Neural cell (in vitro differentiated cells): ENCODE results near the gene ASH1L.
A peak's percentile ranks its signal among the peaks of the same experiment; 100 is the strongest.

Experiments
- EP300 ChIP-seq: fragments of 450-650 bp; conservative IDR thresholded peaks from 2 replicates; pipeline ENCODE4 v1.6.1; 2014; ENCODE audit warnings: antibody characterized with exemption, mild to moderate bottlenecking, moderate library complexity; ENCODE audit not compliant: poor library complexity, severe bottlenecking
- EZH2 ChIP-seq: fragments of 200-600, 300-800 bp; shearing (Covaris generic), sonication (generic); IDR thresholded peaks from 2 replicates; pipeline ENCODE4 v1.6.1; 2014; ENCODE audit warnings: antibody characterized with exemption, low read length, borderline replicate concordance, mild to moderate bottlenecking; ENCODE audit not compliant: insufficient read depth, poor library complexity, severe bottlenecking
- MXI1 ChIP-seq: fragments of 450-650 bp; conservative IDR thresholded peaks from 2 replicates; pipeline ENCODE4 v1.6.1; 2014; ENCODE audit warnings: antibody characterized with exemption, mild to moderate bottlenecking; ENCODE audit not compliant: poor library complexity, severe bottlenecking
- POLR2AphosphoS5 ChIP-seq: IDR thresholded peaks from 2 replicates; pipeline ENCODE4 v1.6.1; 2012
- RAD21 ChIP-seq: fragments of 450-650 bp; conservative IDR thresholded peaks from 2 replicates; pipeline ENCODE4 v1.6.1; 2014; ENCODE audit warnings: antibody characterized with exemption, mild to moderate bottlenecking, moderate library complexity
- SMC3 ChIP-seq: fragments of 450-650 bp; conservative IDR thresholded peaks from 2 replicates; pipeline ENCODE4 v1.6.1; 2014; ENCODE audit warnings: antibody characterized with exemption, mild to moderate bottlenecking, moderate library complexity; ENCODE audit not compliant: poor library complexity
- TAF1 ChIP-seq: IDR thresholded peaks from 2 replicates; pipeline ENCODE4 v1.6.1; 2012; ENCODE audit warnings: low read depth
- TF ChIP-seq, protein P1 (sequence below): fragments of 450-650 bp; IDR thresholded peaks from 2 replicates; pipeline ENCODE4 v1.5.1; 2014; ENCODE audit warnings: antibody characterized with exemption, mild to moderate bottlenecking, moderate library complexity; ENCODE audit not compliant: poor library complexity, severe bottlenecking

GRCh38 chr1:155308493-155309422 is 253.8 kb downstream of the ASH1L start, which contains the start of gene FDPS:
- TF ChIP-seq, protein P1, sequence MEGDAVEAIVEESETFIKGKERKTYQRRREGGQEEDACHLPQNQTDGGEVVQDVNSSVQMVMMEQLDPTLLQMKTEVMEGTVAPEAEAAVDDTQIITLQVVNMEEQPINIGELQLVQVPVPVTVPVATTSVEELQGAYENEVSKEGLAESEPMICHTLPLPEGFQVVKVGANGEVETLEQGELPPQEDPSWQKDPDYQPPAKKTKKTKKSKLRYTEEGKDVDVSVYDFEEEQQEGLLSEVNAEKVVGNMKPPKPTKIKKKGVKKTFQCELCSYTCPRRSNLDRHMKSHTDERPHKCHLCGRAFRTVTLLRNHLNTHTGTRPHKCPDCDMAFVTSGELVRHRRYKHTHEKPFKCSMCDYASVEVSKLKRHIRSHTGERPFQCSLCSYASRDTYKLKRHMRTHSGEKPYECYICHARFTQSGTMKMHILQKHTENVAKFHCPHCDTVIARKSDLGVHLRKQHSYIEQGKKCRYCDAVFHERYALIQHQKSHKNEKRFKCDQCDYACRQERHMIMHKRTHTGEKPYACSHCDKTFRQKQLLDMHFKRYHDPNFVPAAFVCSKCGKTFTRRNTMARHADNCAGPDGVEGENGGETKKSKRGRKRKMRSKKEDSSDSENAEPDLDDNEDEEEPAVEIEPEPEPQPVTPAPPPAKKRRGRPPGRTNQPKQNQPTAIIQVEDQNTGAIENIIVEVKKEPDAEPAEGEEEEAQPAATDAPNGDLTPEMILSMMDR, result no peak
- peak; percentile 50 for TF ChIP-seq TAF1
- TF ChIP-seq EZH2, result no peak
- peak; percentile 72 for TF ChIP-seq POLR2AphosphoS5
- TF ChIP-seq EP300, result peak; percentile 85
- no peak for TF ChIP-seq RAD21
- TF ChIP-seq SMC3, result peak; percentile 25
- peak; percentile 77 for TF ChIP-seq MXI1
